Aorta (tissue), 5 donors: ENCODE data around the gene CHCHD10. TPM values are rescaled to one million over a fixed set of nuclear protein-coding genes. Genes with fewer than 3 reads are reported as not detected.
"Not testable (repeated sequence)": the region's sequence is repeated elsewhere in the genome, so short reads cannot be mapped to it uniquely, and the experiment has no call there.

Experiments
- ATAC-seq: fragments of 200-7000 bp; cut with Tn5 transposase; one replicate; pipeline ENCODE4 v1.9.1; 2022; ENCODE audit warnings: moderate library complexity; ENCODE audit not compliant: low FRiP score
- DNase-seq, 2 donors: peaks; one replicate each; pipeline ENCODE4 v3.0.0-alpha.2; 2020
- H3K27ac ChIP-seq, 2 donors: one replicate each; pipeline ENCODE4 v1.5.1; 2013; ENCODE audit warnings: low read length in 2 of 2, mild to moderate bottlenecking in 2 of 2, moderate library complexity in 2 of 2, control low read depth in 1 of 2, inconsistent platforms in 1 of 2, low read depth in 1 of 2
- H3K27me3 ChIP-seq, 2 donors: one replicate each; pipeline ENCODE4 v1.6.1; 2013; ENCODE audit warnings: control low read depth in 1 of 2, low read length in 1 of 2, mild to moderate bottlenecking in 1 of 2, moderate library complexity in 1 of 2; ENCODE audit not compliant: insufficient read depth in 2 of 2, control insufficient read depth in 1 of 2
- H3K36me3 ChIP-seq, 2 donors: one replicate each; pipeline ENCODE4 v1.6.1; 2013; ENCODE audit warnings: control low read depth in 1 of 2, low read length in 1 of 2, mild to moderate bottlenecking in 1 of 2; ENCODE audit not compliant: insufficient read depth in 2 of 2, control insufficient read depth in 1 of 2
- H3K4me1 ChIP-seq, 2 donors: one replicate each; pipeline ENCODE4 v1.6.1; 2013; ENCODE audit warnings: low read length in 2 of 2, control low read depth in 1 of 2, mild to moderate bottlenecking in 1 of 2, moderate library complexity in 1 of 2; ENCODE audit not compliant: insufficient read depth in 2 of 2, control insufficient read depth in 1 of 2
- H3K4me3 ChIP-seq, 2 donors: one replicate each; pipeline ENCODE4 v1.5.1; 2013; ENCODE audit warnings: low read length in 2 of 2, control low read depth in 1 of 2, mild to moderate bottlenecking in 1 of 2
- H3K9me3 ChIP-seq: one replicate; pipeline ENCODE4 v1.6.1; 2013; ENCODE audit warnings: mild to moderate bottlenecking, low read length; ENCODE audit not compliant: control insufficient read depth
- WGBS, 2 donors: extraction: QIAGEN DNeasy Blood & Tissue Kit; methylation state at CpG; one replicate each; pipeline ENCODE4 v1.1.7; 2013; 5-methylcytosine and 5-hydroxymethylcytosine counted together
- intact Hi-C, 2 donors: fragments of 100-400 bp; cut with DNase I; formaldehyde crosslinking; loops; one replicate each; pipeline versions ENCODE4 v1.14.2 to v1.15.0; 2022
- polyA plus RNA-seq, 2 donors: library from polyadenylated mRNA; stranded (reverse); fragments of 200-250 nt; gene quantifications; one replicate each; pipeline ENCODE4 v1.2.3, GENCODE V29; 2013
- total RNA-seq, 2 donors: library from RNA; stranded (reverse); fragmentation: NEBNext Ultra II Directional; extraction: Animal tissue kit (Norgen Biotek cat#: 25700); gene quantifications; one replicate each; pipeline ENCODE4 v1.2.1, GENCODE V29; 2021
- donor health status: healthy with polysubstance abuse.
- donor health status: Bipolar disorder and iron deficiency.
- donor health status: DM: no; HTN: no; CAD: no.
- donor health status: DM: no; HTN: no; CAD: no.
- donor health status: DM: yes; HTN: yes; CAD: no.

CHCHD10 gene
- total and polyA plus RNA-seq, 4 donors: 30.9 to 68.4 (median 50.2) TPM

- Histone ChIP-seq H3K9me3 (no peaks in the 10 kb centered on the region), H3K27me3 (no peaks in the 10 kb centered on the region), H3K36me3 (no peaks in the 10 kb centered on the region), H3K4me1 (no peaks in the 10 kb centered on the region), H3K4me3 (no peak overlapping the region), H3K27ac (no peak overlapping the region)
- ATAC-seq: no peak
- DNase-seq: no peak
- intact Hi-C loops: no loop called here
These were observed 30.1 kb downstream of the CHCHD10 start for GRCh38 chr22:23737696-23738095.

- H3K27me3 ChIP-seq, H3K4me1 ChIP-seq, ATAC-seq, H3K27ac ChIP-seq, H3K36me3 ChIP-seq, intact Hi-C loops, H3K9me3 ChIP-seq, H3K4me3 ChIP-seq: not testable (repeated sequence)
- peak in 1 of 2 donors; percentile 33 for DNase-seq
- 73 to 83% methylated on average over 4 of the region's 4 CpGs for WGBS, 2 donors
These were observed 39.7 kb downstream of the CHCHD10 start for GRCh38 chr22:23728108-23728507.

- intact Hi-C loops: no loop called here
These were observed 45.0 kb downstream of the CHCHD10 start for GRCh38 chr22:23722724-23723123.

GRCh38 chr22:23722160-23722559 lies 45.6 kb downstream of the CHCHD10 start:
- Histone ChIP-seq H3K36me3 (no peaks in the 10 kb centered on the region), H3K9me3 (no peaks in the 10 kb centered on the region), H3K4me1 (no peaks in the 10 kb centered on the region), H3K27ac (no peak overlapping the region), H3K27me3 (no peaks in the 10 kb centered on the region), H3K4me3 (no peak overlapping the region)
- ATAC-seq: no peak
- intact Hi-C loops: no loop called here
- DNase-seq: no peak
- 70 to 74% methylated on average over 4 of the region's 4 CpGs for WGBS, 2 donors

More at GRCh38 chr22:23722724-23723123, 45.0 kb downstream of the CHCHD10 start:
- ATAC-seq: no peak
- 87 to 91% methylated on average over 2 of the region's 2 CpGs for WGBS, 2 donors
- Histone ChIP-seq H3K4me1 (no peaks in the 10 kb centered on the region), H3K4me3 (no peak overlapping the region), H3K27me3 (no peaks in the 10 kb centered on the region), H3K9me3 (no peaks in the 10 kb centered on the region), H3K27ac (no peak overlapping the region), H3K36me3 (no peaks in the 10 kb centered on the region)
- DNase-seq: no peak

GRCh38 chr22:23720855-23721254 lies 46.9 kb downstream of the CHCHD10 start:
- Histone ChIP-seq H3K36me3 (no peaks in the 10 kb centered on the region), H3K4me1 (no peaks in the 10 kb centered on the region), H3K9me3 (no peaks in the 10 kb centered on the region), H3K27me3 (no peaks in the 10 kb centered on the region), H3K4me3 (no peak overlapping the region), H3K27ac (no peak overlapping the region)
- WGBS, 2 donors: 52 to 57% methylated on average over 6 of the region's 6 CpGs
- no peak for ATAC-seq
- DNase-seq: no peak
- intact Hi-C loops: no loop called here

- no peak overlapping the region for H3K4me3 ChIP-seq
- H3K9me3 ChIP-seq: no peaks in the 10 kb centered on the region
- 86 to 87% methylated on average over 17 of the region's 17 CpGs for WGBS, 2 donors
- intact Hi-C loops: no loop called here
- no peaks in the 10 kb centered on the region for H3K4me1 ChIP-seq
- no peaks in the 10 kb centered on the region for H3K36me3 ChIP-seq
- ATAC-seq (no peak), DNase-seq (no peak)
- no peaks in the 10 kb centered on the region for H3K27me3 ChIP-seq
- no peak overlapping the region for H3K27ac ChIP-seq
These were observed 49.2 kb downstream of the CHCHD10 start for GRCh38 chr22:23718371-23719165.

- DNase-seq: peak; percentile 89 to 95
- 5% methylated on average over 79 to 84 of the region's 84 CpGs for WGBS, 2 donors
- peak; percentile 96 for ATAC-seq
- Histone ChIP-seq H3K27me3 (no peaks in the 10 kb centered on the region), H3K27ac (no peak overlapping the region), H3K36me3 (peaks cover 0 to 4% of the 10 kb centered on the region in 2 donors), H3K4me1 (no peaks in the 10 kb centered on the region), H3K4me3 (peak overlapping the region; percentile 32 to 65), H3K9me3 (no peaks in the 10 kb centered on the region)
- intact Hi-C loops: no loop called here
These were observed 50.7 kb downstream of the CHCHD10 start for GRCh38 chr22:23716811-23717801.
